Dermis microvascular lymphatic vessel endothelial cell (primary cell): ENCODE measurements around the gene OPN4. TPM values are rescaled to one million over a fixed set of nuclear protein-coding genes. Genes with fewer than 3 reads are reported as not detected.

ENCODE experiments used
- DNase-seq, 2 donors: peaks; one replicate each; pipeline versions ENCODE4 v3.0.0 to v3.0.0-alpha.2; 2010; ENCODE audit warnings: low read depth in 2 of 2
- total RNA-seq: library from RNA; depleted of rRNA; stranded (reverse); fragments of >200 nt; gene quantifications from 2 replicates; pipeline ENCODE4 v1.2.1, GENCODE V29; 2014

Gene OPN4
- total RNA-seq, 1 donor from 2014 or later, result not detected

DNA sequence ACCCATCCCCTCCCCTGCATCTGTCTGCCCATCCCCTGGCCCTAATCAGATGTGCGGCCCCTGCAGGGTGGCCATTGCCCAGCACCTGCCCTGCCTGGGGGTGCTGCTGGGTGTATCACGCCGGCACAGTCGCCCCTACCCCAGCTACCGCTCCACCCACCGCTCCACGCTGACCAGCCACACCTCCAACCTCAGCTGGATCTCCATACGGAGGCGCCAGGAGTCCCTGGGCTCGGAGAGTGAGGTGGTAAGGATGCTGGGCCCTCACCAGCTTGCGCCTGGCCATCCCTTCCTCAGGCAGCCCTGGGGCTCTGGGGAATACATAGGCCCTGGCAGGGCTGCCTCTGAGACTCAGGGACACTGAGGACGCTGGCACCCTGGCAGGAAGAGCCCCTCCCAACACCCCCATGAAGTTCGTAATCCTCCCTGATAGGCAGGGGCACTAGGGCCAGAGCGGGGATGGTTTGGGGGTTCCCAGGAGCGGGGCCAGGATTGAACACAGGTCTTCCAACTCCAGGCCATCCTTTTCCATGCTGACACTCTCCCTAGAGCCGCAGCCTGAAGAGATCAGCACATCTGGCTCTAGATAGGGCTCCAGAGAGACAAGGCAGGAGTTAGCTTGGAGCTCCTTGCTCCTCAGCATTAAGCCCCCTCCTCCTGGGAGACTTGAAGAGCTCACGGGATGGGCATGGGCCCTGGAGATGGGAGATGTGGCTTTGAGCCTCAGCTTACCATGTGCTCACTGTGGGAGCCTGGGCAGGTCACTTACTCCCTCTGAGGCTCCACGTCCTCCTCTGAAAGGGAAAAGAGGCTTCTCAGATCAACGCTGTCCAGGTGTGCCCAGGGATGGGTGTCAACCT is 8.1 kb downstream of the OPN4 start:
- DNase-seq, result no peak

GRCh38 chr10:86663046-86663345 is 8.6 kb downstream of the OPN4 start:
- no peak for DNase-seq

DNA sequence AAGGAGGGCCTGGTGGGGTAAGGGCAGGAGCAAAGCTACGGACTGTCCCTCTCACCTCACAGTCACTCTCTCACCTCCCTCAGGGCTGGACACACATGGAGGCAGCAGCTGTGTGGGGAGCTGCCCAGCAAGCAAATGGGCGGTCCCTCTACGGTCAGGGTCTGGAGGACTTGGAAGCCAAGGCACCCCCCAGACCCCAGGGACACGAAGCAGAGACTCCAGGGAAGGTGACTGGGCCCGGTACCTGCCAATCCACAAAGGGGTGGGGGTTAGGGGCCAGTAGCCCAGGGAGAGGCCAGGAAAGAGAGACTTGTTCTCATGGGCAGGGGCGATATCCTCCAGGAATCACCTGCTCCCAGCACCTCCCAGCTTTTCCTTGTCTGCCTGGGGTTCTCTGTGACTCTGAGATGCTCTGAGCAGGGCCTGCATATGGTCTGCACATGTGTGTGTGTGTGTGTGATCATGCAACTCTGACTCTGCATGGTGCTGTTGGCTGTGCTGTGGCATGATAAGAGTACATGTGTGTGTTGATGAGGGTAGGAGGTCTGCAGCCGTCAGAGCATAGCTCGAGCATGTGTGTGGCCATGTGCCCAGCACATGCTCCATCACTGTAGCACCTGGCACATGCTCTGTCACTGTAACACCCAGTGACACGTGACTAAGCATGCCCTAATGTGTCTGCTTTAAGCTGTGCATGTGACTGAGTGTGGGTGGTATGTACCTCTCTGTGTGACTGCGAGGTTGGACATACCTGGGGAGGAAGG is 9.4 kb downstream of the OPN4 start:
- no peak for DNase-seq

DNA sequence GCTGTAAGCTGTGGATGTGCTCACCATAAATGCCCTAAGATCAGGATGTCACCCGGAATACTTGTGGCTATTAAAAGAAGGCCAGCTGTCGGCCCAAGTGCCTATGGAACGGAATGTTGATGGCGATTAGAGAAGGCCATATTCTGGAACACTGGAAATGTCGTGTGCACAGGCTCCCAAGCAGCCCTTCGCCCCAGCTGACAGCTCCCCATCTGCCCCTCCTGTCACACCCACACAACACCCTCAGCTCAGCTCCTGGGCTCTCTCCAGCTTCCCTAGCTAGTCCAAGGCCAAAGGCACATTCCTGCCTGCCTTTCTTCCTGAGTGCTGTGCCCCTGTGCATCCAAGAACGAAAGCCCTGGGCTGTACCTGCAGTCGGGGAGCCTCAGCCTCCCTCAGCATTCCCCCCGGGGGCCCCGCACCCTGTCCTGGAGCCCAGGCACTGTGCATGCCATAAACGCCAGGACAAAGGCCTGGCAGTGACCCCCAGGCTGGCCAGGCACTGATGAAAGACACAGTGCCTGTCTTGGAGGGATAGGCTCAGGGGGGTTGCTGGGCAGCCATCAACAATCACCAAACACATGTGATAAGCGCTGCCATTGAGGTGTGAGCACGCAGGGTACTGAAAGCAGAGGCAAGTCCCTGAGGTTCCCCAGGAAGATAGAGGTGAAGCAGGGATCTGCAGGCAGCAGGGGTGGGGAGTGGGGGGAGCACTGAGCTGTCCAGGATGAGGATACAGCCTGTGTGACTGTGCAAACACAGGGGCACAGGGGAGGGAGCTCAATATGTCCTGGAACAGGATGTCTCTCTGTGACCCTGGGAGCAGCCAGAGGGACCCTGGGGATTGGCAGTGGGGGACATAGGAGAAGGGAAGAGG is 10.2 kb downstream of the OPN4 start:
- no peak for DNase-seq

DNA sequence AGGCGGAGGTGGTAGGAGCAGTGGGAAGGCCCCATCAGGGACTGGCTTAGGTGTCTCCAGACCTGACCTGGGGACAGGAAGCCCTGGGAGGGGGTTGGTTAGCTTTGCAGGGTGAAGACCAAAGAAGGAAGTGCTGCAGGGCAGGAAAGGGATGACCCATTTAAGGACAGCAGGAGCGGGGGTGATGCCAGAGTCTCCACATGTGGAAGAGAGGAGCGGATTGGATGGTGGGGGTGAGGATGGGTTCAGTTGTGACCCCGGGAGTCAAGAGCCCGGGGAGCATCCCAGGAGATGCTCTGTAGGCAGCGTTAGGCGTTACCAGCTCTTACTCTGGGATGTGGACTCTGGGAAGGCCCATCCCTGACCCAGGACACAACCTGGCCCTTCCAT is 10.9 kb downstream of the OPN4 start:
- DNase-seq, result no peak

DNA sequence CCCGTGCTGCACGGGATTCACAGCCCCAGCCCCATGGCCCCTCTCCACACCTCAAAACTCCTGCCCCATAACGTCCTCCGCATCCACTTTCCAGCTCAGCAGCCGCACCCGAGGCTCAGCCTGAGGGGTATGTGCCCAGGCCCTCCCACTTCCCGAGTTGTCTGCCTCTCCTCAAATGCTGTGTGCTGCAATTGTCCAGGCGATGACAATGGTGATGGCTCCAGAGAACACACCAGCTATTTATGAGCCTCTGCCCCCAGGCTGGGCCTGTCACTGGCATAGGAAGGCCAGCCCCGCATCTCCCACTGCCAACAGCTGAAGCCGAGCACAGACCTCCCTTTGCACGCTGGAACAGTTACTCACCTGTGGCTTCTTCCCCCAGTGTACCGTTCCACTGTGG is 11.5 kb downstream of the OPN4 start:
- DNase-seq, result no peak

GRCh38 chr10:86666538-86666937 is 12.2 kb downstream of the OPN4 start:
- DNase-seq, result no peak

- DNase-seq, result no peak
These were observed 13.3 kb downstream of the OPN4 start for GRCh38 chr10:86667421-86668181.

GRCh38 chr10:86668297-86669165 is 14.2 kb downstream of the OPN4 start, which contains the start of gene LDB3:
TSS of gene LDB3 (plus strand) at chr10:86668511. CDS start at chr10:86668692, 181 bp downstream.
- DNase-seq, result no peak

DNA sequence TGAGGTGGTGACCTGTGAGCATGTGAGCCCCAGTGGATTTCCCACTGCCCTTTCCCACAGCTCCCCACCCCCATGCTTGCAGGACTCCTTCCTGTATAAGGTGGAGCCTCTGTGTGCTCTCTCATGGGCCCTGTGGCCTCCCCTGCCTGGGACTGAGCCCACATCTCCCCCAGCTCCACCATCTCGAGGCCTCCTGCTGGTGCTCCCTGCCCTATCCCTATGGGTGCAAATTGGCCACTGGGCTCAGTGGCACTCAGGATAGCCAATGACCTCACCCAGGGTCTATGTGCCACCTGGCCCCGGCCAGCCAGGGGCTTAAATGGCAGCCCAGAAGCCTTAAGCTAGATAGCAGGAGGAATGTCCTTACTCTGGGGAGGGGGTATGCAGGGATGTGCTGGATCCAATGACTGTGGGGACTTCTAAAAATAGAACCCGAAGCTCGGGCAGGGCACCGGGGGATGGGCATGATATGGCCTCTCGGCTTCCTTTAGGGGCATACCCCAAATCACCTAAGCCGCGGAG is 16.0 kb downstream of the OPN4 start:
- no peak for DNase-seq

DNA sequence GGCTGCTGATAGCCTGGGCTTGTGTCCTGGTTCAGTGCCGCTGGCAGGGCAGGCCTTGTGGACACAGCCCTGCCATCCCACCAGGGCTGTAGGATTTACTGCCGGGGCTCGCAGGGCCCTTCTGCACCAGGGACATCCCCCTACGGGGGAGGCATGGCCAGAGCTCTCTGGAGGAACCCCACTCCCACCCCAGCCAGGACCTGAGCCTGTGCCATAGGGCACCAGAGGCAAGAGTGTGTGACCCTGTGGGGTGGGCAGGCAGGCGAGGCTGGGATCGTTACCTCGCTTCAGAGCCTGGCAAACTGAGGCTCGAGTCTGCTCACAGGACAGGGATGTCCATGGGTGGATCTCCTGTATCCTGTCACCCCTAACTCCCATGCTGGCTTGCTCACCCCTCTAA is 16.5 kb downstream of the OPN4 start:
- DNase-seq, result no peak

- no peak for DNase-seq
These were observed 17.1 kb downstream of the OPN4 start for GRCh38 chr10:86671419-86671818.

- no peak for DNase-seq
These were observed 17.8 kb downstream of the OPN4 start for GRCh38 chr10:86671985-86672710.

GRCh38 chr10:86673216-86673826 is 19.0 kb downstream of the OPN4 start:
- DNase-seq, result no peak

- DNase-seq, result no peak
These were observed 19.7 kb downstream of the OPN4 start for GRCh38 chr10:86673827-86674581.

DNA sequence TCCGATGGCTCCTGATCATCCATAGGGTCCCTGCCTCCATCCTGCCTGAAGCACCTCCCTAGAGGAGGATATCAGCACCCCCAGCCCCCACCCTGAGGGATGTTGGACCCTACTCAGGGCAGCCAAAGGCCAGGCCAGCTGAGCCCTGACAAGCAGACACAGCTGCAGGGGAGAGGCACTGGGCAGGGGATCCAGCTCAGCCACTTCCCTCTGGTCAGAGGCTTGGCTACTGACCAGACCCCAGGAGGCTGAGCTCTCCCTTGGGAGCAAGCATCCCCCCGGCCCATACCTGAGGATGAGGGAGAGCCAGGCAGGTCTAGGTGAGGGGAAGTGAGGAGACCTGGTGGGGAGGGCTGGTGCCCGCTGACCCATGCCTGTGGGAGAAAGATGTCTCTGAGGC is 20.6 kb downstream of the OPN4 start:
- DNase-seq, result no peak

DNA sequence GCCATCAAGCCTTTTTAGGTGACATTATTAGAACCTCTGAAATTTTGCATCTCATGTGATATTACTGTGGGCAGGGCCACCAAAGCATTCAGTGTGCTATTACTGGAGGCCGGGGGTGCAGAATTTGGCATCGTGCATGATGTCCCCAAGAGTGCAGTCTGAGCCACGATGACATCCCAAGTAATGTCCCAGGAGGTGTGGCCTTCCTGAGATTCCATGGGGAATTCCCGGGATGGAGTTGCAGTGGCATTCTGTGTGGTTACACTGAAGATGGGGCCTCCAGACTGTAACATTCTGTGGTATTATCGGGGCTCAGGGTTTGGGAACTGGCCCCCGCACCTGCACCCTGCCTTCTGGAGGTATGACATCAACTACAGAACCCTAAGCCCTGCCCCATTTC is 23.0 kb downstream of the OPN4 start:
- DNase-seq, result no peak
